OCI-LY3 (cell line): ENCODE data around the gene FCN2.

Source experiments
- EZH2phosphoT487 ChIP-seq: fragments of 200-600 bp; shearing (Covaris generic); IDR thresholded peaks from 2 replicates; pipeline ENCODE4 v1.6.1; 2018; ENCODE audit warnings: antibody characterized with exemption, mixed run types, low read depth
- TF ChIP-seq, protein P1 (sequence below): fragments of 200-600, 300-600 bp; sonication (generic); IDR thresholded peaks from 2 replicates; pipeline ENCODE4 v1.5.1; 2014; ENCODE audit warnings: antibody characterized with exemption, low read length, low read depth

DNA sequence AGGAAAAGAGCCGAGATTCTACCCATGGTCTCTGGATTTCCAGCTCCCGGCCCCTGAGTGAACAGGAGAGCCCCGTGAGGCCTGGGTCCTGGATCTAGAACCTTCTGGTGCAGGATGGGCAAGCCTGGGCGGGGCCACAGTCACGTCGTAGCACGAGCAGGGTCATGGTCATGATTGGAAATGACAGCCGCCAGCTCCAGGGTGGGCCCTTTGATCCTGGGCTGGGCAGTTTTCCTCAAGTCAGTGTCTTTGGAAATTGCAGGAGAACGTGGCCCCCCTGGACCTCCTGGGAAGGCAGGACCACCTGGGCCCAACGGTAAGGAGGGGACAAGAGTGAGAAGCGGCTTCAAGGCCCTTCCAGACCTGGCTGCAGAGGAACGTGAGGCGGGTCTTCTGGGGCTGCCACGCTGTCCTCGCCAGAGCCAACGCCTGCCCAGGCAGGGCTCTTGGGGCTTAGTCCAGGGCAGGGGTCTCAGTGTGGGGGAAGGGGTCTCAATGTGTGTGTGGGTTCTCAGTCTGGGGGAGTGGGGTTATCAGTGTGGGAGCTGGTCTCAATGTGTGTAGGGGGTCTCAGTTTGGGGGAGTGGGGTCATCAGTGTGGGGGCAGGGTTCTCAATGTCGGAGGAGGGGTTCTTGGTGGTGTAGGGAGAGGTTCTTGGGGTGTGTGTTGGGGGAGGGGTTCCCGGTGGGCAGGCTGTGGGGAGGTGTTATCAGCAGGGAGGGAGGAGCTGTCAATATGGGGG is 2.6 kb downstream of the FCN2 start:
- TF ChIP-seq, protein P1, sequence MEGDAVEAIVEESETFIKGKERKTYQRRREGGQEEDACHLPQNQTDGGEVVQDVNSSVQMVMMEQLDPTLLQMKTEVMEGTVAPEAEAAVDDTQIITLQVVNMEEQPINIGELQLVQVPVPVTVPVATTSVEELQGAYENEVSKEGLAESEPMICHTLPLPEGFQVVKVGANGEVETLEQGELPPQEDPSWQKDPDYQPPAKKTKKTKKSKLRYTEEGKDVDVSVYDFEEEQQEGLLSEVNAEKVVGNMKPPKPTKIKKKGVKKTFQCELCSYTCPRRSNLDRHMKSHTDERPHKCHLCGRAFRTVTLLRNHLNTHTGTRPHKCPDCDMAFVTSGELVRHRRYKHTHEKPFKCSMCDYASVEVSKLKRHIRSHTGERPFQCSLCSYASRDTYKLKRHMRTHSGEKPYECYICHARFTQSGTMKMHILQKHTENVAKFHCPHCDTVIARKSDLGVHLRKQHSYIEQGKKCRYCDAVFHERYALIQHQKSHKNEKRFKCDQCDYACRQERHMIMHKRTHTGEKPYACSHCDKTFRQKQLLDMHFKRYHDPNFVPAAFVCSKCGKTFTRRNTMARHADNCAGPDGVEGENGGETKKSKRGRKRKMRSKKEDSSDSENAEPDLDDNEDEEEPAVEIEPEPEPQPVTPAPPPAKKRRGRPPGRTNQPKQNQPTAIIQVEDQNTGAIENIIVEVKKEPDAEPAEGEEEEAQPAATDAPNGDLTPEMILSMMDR, result no peak
- TF ChIP-seq EZH2phosphoT487, result no peak
